ENCODE data around the gene ANXA11. TPM values are rescaled to one million over a fixed set of nuclear protein-coding genes. Genes with fewer than 3 reads are reported as not detected.
"Not testable (repeated sequence)": the region's sequence is repeated elsewhere in the genome, so short reads cannot be mapped to it uniquely, and the experiment has no call there.

Gene ANXA11
- total RNA-seq, 2 experiments from 2014 or later, result 93.9 to 164 TPM

DNA sequence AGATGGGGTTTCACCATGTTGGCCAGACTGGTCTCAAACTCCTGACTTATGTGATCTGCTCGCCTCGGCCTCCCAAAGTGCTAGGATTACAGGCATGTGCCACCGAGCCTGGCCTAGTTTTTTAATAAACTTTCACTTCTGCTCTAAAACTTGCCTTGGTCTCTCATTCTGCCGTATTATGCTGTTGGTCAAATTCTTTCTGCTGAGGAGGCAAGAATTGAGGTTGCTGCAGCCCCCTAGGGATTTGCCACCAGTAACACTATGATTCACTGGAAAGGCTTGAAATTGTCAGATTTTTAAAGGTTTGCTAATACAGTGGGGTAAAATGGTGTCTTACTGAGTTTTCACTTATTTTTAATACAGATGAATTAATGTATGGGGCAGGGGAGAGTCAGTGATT is 21.4 kb upstream of the ANXA11 start:
- H3K79me2 ChIP-seq (ENCODE audit: insufficient read depth, low read depth, low read length); H3K9me3 ChIP-seq (ENCODE audit: low read length); H3K36me3 ChIP-seq (ENCODE audit: insufficient read depth, low read length); BruUV-seq (replicated peaks); H3K9me2 ChIP-seq (ENCODE audit: insufficient read depth, low read length); CTCF ChIA-PET (ENCODE audit: unreplicated experiment); H3K4me3 ChIP-seq (ENCODE audit: low read depth, low read length, poor library complexity, severe bottlenecking); DNase-seq (ENCODE audit: low spot score); H3K4me1 ChIP-seq (ENCODE audit: insufficient read depth, low read length, poor library complexity, severe bottlenecking); H3K4me2 ChIP-seq (ENCODE audit: low read length); H4K20me1 ChIP-seq (ENCODE audit: insufficient read depth, low read length); H3K27ac ChIP-seq (ENCODE audit: low read depth, low read length, poor library complexity, severe bottlenecking); H2AFZ ChIP-seq (ENCODE audit: low read length): not testable (repeated sequence)
- intact Hi-C loops (cut with micrococcal nuclease; ENCODE audit: unreplicated experiment), result loop anchor here (10.0 kb wide), 1 partner anchor 172 kb away; no protein-coding TSS in a partner anchor
- POLR2A ChIA-PET, result interaction anchor here (0.6 kb wide), 1 partner anchor 40 kb away, joined by 5 read pairs; no protein-coding TSS in a partner anchor

DNA sequence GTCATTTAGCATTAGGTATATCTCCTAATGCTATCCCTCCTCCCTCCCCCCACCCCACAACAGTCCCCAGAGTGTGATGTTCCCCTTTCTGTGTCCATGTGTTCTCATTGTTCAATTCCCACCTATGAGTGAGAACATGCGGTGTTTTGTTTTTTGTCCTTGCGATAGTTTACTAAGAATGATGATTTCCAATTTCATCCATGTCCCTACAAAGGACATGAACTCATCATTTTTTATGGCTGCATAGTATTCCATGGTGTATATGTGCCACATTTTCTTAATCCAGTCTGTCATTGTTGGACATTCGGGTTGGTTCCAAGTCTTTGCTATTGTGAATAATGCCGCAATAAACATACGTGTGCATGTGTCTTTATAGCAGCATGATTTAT is 17.7 kb upstream of the ANXA11 start:
- H2AFZ ChIP-seq (ENCODE audit: low read length); H4K20me1 ChIP-seq (ENCODE audit: insufficient read depth, low read length); H3K79me2 ChIP-seq (ENCODE audit: insufficient read depth, low read depth, low read length); H3K4me3 ChIP-seq (ENCODE audit: low read depth, low read length, poor library complexity, severe bottlenecking); BruUV-seq (replicated peaks); H3K9me3 ChIP-seq (ENCODE audit: low read length); H3K9me2 ChIP-seq (ENCODE audit: insufficient read depth, low read length); DNase-seq (ENCODE audit: low spot score); CTCF ChIA-PET (ENCODE audit: unreplicated experiment); H3K4me1 ChIP-seq (ENCODE audit: insufficient read depth, low read length, poor library complexity, severe bottlenecking); H3K4me2 ChIP-seq (ENCODE audit: low read length); H3K36me3 ChIP-seq (ENCODE audit: insufficient read depth, low read length); H3K27ac ChIP-seq (ENCODE audit: low read depth, low read length, poor library complexity, severe bottlenecking); POLR2A ChIA-PET: not testable (repeated sequence)
- intact Hi-C loops (cut with micrococcal nuclease; ENCODE audit: unreplicated experiment), result loop anchor here (10.0 kb wide), 1 partner anchor 168 kb away; no protein-coding TSS in a partner anchor

DNA sequence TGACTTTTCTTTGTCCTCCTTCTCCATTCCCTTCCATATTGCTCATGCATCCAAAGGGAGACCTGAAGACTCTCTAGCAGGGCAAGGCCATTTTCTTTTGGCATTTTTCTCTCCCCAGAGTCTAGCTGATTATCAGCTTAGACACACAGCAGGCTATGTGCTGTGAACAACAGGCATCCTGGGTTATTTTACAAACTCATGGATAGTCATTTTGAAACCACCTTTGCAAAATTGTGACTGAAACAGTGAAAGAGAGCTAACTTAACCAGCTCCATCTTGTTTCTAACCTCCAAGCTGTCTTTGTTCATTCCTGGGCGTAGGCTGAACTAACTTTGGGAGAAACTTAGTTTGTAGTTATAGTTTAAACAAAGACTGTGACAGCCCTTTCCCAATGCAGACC is 13.5 kb upstream of the ANXA11 start:
- H3K9me3 ChIP-seq (ENCODE audit: low read length); H3K9me2 ChIP-seq (ENCODE audit: insufficient read depth, low read length); H3K4me3 ChIP-seq (ENCODE audit: low read depth, low read length, poor library complexity, severe bottlenecking); DNase-seq (ENCODE audit: low spot score); H4K20me1 ChIP-seq (ENCODE audit: insufficient read depth, low read length); H2AFZ ChIP-seq (ENCODE audit: low read length); H3K79me2 ChIP-seq (ENCODE audit: insufficient read depth, low read depth, low read length); BruUV-seq (replicated peaks); H3K36me3 ChIP-seq (ENCODE audit: insufficient read depth, low read length); intact Hi-C loops (cut with micrococcal nuclease; ENCODE audit: unreplicated experiment); POLR2A ChIA-PET; CTCF ChIA-PET (ENCODE audit: unreplicated experiment); H3K4me1 ChIP-seq (ENCODE audit: insufficient read depth, low read length, poor library complexity, severe bottlenecking); H3K4me2 ChIP-seq (ENCODE audit: low read length); H3K27ac ChIP-seq (ENCODE audit: low read depth, low read length, poor library complexity, severe bottlenecking): not testable (repeated sequence)

DNA sequence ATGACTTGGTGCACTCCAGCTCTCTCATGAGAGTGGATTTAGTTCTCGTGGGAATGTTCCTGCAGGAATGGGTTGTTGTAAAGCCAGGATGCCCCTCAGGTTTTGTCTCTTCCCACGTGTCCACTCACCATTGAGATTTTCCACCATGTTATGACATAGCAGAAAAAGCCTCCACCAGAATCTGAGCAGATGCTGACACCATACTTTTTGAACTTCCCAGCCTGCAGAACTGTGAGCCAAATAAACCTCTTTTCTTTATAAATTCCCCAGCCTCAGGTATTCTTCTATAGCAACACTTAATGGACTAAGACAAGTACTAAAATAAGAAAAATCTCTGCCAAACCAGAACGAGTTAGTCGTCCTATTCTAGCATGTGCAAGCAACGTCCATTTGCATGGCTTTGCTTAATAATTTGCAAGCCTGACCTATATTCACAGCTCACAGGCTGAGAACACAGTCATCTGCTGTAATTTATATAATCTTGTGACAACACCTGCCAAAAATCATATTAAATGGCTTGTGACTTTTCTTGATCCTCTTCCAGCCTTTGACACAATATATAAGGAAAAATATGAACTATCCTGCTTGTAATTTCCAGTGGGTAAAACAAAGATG is 9.1 kb upstream of the ANXA11 start:
- intact Hi-C loops (cut with micrococcal nuclease; ENCODE audit: unreplicated experiment); BruUV-seq (replicated peaks); H3K9me3 ChIP-seq (ENCODE audit: low read length); H3K4me3 ChIP-seq (ENCODE audit: low read depth, low read length, poor library complexity, severe bottlenecking); H3K36me3 ChIP-seq (ENCODE audit: insufficient read depth, low read length); H3K79me2 ChIP-seq (ENCODE audit: insufficient read depth, low read depth, low read length); H3K9me2 ChIP-seq (ENCODE audit: insufficient read depth, low read length); H3K4me1 ChIP-seq (ENCODE audit: insufficient read depth, low read length, poor library complexity, severe bottlenecking); H2AFZ ChIP-seq (ENCODE audit: low read length); H4K20me1 ChIP-seq (ENCODE audit: insufficient read depth, low read length); H3K27ac ChIP-seq (ENCODE audit: low read depth, low read length, poor library complexity, severe bottlenecking); CTCF ChIA-PET (ENCODE audit: unreplicated experiment); H3K4me2 ChIP-seq (ENCODE audit: low read length); DNase-seq (ENCODE audit: low spot score); POLR2A ChIA-PET: not testable (repeated sequence)

DNA sequence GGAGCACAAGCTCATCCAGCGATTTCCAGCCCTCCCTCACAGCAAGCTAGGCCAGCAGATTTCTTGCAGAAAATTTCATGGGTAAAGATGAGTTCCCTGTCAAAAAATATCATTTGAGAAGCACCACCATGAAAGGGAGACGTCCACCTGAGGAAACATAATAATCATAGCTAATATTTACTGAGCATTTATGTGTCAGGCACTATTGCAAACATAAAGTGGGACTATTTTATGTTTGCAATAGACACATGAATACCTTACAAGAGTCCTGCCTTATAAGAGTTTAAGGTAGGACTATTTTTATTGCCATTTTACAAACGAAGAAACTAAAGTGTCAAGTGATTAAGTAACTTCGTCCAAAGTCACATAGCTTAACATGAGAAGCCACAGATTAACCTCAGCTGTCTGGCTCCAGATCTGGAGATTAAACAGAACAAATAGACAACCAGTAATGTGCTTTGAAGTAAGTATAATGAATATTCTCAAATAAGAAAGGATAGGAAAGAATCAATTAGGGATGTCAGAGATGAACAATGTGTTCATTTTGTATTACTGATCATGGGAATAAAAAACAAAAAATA is 7.3 kb upstream of the ANXA11 start:
- intact Hi-C loops (cut with micrococcal nuclease; ENCODE audit: unreplicated experiment); H4K20me1 ChIP-seq (ENCODE audit: insufficient read depth, low read length); BruUV-seq (replicated peaks); H3K79me2 ChIP-seq (ENCODE audit: insufficient read depth, low read depth, low read length); H3K36me3 ChIP-seq (ENCODE audit: insufficient read depth, low read length); H3K9me3 ChIP-seq (ENCODE audit: low read length); DNase-seq (ENCODE audit: low spot score); H3K27ac ChIP-seq (ENCODE audit: low read depth, low read length, poor library complexity, severe bottlenecking); CTCF ChIA-PET (ENCODE audit: unreplicated experiment); H3K4me2 ChIP-seq (ENCODE audit: low read length); H2AFZ ChIP-seq (ENCODE audit: low read length); H3K4me3 ChIP-seq (ENCODE audit: low read depth, low read length, poor library complexity, severe bottlenecking); H3K4me1 ChIP-seq (ENCODE audit: insufficient read depth, low read length, poor library complexity, severe bottlenecking); H3K9me2 ChIP-seq (ENCODE audit: insufficient read depth, low read length): not testable (repeated sequence)
- POLR2A ChIA-PET, result interaction anchor here (1.6 kb wide), 1 partner anchor 25 kb away, joined by 5 read pairs; no protein-coding TSS in a partner anchor

Measured in OCI-LY7 (cell line).